ENCODE results near the gene TUBGCP3.

DNA sequence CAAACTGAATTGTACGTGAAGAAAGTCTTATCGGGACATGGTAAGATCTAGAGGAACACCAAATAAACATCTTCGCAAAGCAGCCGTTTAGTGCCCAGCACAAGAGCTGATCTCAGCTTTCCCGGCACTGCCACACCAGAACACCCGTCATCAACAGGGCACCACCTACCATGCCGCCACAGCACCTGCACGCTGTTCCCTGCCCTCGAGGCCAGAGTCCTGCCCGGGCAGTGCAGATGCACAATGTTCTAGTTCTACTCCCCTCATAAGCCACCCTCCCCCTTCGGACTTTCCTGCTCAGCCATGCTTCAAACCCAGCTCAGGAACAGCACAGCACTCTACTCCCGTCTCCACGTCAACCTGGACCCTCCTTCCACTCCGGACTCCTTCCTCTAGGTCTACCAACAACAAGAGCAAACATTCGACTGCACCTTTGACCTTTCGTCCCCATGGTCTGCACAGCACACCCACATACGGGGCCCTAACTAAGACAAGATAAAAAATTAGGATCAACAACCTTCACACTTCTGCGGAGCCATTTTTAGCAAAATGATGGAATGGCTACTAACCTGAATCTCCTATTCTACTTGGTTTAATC is 25.1 kb downstream of the TUBGCP3 start:
- TF ChIP-seq HNF4A (conservative IDR thresholded peaks at IDR 0.05) (peak; percentile 91 to 100), SP1 (IDR thresholded peaks at IDR 0.05) (peak; percentile 58)
- TF ChIP-seq, protein P1, sequence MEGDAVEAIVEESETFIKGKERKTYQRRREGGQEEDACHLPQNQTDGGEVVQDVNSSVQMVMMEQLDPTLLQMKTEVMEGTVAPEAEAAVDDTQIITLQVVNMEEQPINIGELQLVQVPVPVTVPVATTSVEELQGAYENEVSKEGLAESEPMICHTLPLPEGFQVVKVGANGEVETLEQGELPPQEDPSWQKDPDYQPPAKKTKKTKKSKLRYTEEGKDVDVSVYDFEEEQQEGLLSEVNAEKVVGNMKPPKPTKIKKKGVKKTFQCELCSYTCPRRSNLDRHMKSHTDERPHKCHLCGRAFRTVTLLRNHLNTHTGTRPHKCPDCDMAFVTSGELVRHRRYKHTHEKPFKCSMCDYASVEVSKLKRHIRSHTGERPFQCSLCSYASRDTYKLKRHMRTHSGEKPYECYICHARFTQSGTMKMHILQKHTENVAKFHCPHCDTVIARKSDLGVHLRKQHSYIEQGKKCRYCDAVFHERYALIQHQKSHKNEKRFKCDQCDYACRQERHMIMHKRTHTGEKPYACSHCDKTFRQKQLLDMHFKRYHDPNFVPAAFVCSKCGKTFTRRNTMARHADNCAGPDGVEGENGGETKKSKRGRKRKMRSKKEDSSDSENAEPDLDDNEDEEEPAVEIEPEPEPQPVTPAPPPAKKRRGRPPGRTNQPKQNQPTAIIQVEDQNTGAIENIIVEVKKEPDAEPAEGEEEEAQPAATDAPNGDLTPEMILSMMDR (IDR thresholded peaks at IDR 0.05; ENCODE audit: low read depth, low read length, missing input control) = no peak
